Astrocyte (in vitro differentiated cells and primary cell): ENCODE results near the gene COG5.

Experiments used
- CTCF ChIP-seq: IDR thresholded peaks from 2 replicates; pipeline ENCODE4 v1.5.1; 2011; ENCODE audit warnings: low read depth, mild to moderate bottlenecking, inconsistent platforms, low read length, moderate library complexity; ENCODE audit not compliant: insufficient read depth
- EZH2 ChIP-seq: IDR thresholded peaks from 2 replicates; pipeline ENCODE4 v1.6.1; 2012; ENCODE audit warnings: mild to moderate bottlenecking, low read length, inconsistent platforms; ENCODE audit not compliant: insufficient read depth

- TF ChIP-seq CTCF: no peak
- no peak for TF ChIP-seq EZH2
These were observed 326.3 kb downstream of the COG5 start for GRCh38 chr7:107237451-107237850.
